ENCODE measurements around the gene SLC34A3.

- TF ChIP-seq EP300 (IDR thresholded peaks at IDR 0.05) (no peak), CHD4 (IDR thresholded peaks at IDR 0.05; ENCODE audit: borderline replicate concordance) (no peak), CTCF (IDR thresholded peaks at IDR 0.05) (no peak), MAX (IDR thresholded peaks at IDR 0.05) (no peak), SMC3 (IDR thresholded peaks at IDR 0.05) (no peak), MAFK (IDR thresholded peaks at IDR 0.05; ENCODE audit: partially characterized antibody) (no peak), REST (IDR thresholded peaks at IDR 0.05) (no peak), MYC (IDR thresholded peaks at IDR 0.05; ENCODE audit: borderline replicate concordance, low read length) (no peak)
Measured at GRCh38 chr9:137198051-137198901, 32.4 kb upstream of the SLC34A3 start.
